IMR-90 (cell line): ENCODE results near the gene PARP2. TPM values are rescaled to one million over a fixed set of nuclear protein-coding genes. Genes with fewer than 3 reads are reported as not detected.

Experiments used
- ATAC-seq: fragments of 200-7000 bp; cut with Tn5 transposase; 2 replicates; pipeline ENCODE4 v1.9.1; 2020; ENCODE audit warnings: low read depth, mild to moderate bottlenecking, moderate library complexity
- BruUV-seq: library from RNA; stranded (reverse); fragments of 400-500 nt; replicated peaks from 2 replicates; lab custom pipeline; 2021; lab: Mats Ljungman, UMichigan
- CTCF ChIA-PET: fragments of 300-600 bp; formaldehyde crosslinking; extraction: SDS; loops from one replicate; lab custom pipeline; 2021; ENCODE audit warnings: antibody characterized with exemption; lab: Yijun Ruan, JAX
- POLR2A ChIA-PET: fragments of 300-600 bp; sonication (Branson Sonifier 250); formaldehyde crosslinking; loops from one replicate; lab custom pipeline; 2022; ENCODE audit warnings: antibody characterized with exemption; ENCODE audit not compliant: unreplicated experiment; lab: Charles Lee
- DNase-seq: peaks from one replicate; pipeline ENCODE4 v3.0.0; 2013
- H2AFZ ChIP-seq: replicated peaks from 2 replicates; pipeline ENCODE3; 2013; ENCODE audit warnings: low read length, mild to moderate bottlenecking; ENCODE audit not compliant: poor library complexity
- H2AK5ac ChIP-seq: 2 replicates; pipeline ENCODE4 v1.6.1; 2013; ENCODE audit warnings: low read depth, low read length, inconsistent platforms
- H2AK9ac ChIP-seq: replicated peaks from 2 replicates; pipeline ENCODE3; 2013; ENCODE audit warnings: mild to moderate bottlenecking, low read depth, low read length, moderate library complexity; ENCODE audit not compliant: poor library complexity
- H2BK120ac ChIP-seq: 2 replicates; pipeline ENCODE4 v1.6.1; 2013; ENCODE audit warnings: low read depth, low read length, inconsistent platforms
- H2BK15ac ChIP-seq: 3 replicates; pipeline ENCODE4 v1.6.1; 2013; ENCODE audit warnings: low read depth, low read length, inconsistent platforms
- H2BK20ac ChIP-seq: 2 replicates; pipeline ENCODE4 v1.6.1; 2013; ENCODE audit warnings: low read depth, mild to moderate bottlenecking, inconsistent platforms, low read length, moderate library complexity
- H2BK5ac ChIP-seq: 2 replicates; pipeline ENCODE4 v1.6.1; 2013; ENCODE audit warnings: mild to moderate bottlenecking, low read depth, low read length, inconsistent platforms; ENCODE audit not compliant: poor library complexity, severe bottlenecking
- H3K14ac ChIP-seq: replicated peaks from 2 replicates; pipeline ENCODE4 v1.6.1; 2013; ENCODE audit warnings: low read depth, low read length, inconsistent platforms
- H3K18ac ChIP-seq: 2 replicates; pipeline ENCODE4 v1.6.1; 2013; ENCODE audit warnings: low read depth, low read length, control low read depth
- H3K23ac ChIP-seq: 2 replicates; pipeline ENCODE4 v1.6.1; 2013; ENCODE audit warnings: low read depth, low read length, inconsistent platforms
- H3K27ac ChIP-seq: 2 replicates; pipeline ENCODE4 v1.5.1; 2013; ENCODE audit warnings: mild to moderate bottlenecking, control low read depth, low read length; ENCODE audit not compliant: insufficient read depth
- H3K27me3 ChIP-seq: 2 replicates; pipeline ENCODE4 v1.6.1; 2013; ENCODE audit warnings: low read length; ENCODE audit not compliant: control insufficient read depth, insufficient read depth
- H3K36me3 ChIP-seq: 2 replicates; pipeline ENCODE4 v1.6.1; 2013; ENCODE audit warnings: low read length, mixed read lengths; ENCODE audit not compliant: control insufficient read depth, insufficient read depth
- H3K4ac ChIP-seq: 2 replicates; pipeline ENCODE4 v1.6.1; 2013; ENCODE audit warnings: low read depth, low read length, inconsistent platforms
- H3K4me1 ChIP-seq: 2 replicates; pipeline ENCODE4 v1.6.1; 2013; ENCODE audit warnings: low read length, mixed read lengths; ENCODE audit not compliant: control insufficient read depth, insufficient read depth
- H3K4me2 ChIP-seq: 2 replicates; pipeline ENCODE4 v1.6.1; 2013; ENCODE audit warnings: low read depth, mild to moderate bottlenecking, control low read depth, low read length, moderate library complexity
- H3K4me3 ChIP-seq: 2 replicates; pipeline ENCODE4 v1.5.1; 2013; ENCODE audit warnings: low read depth, mild to moderate bottlenecking, control low read depth, low read length, moderate library complexity; ENCODE audit not compliant: insufficient read depth
- H3K56ac ChIP-seq: 2 replicates; pipeline ENCODE4 v1.6.1; 2013; ENCODE audit warnings: low read length, inconsistent platforms; ENCODE audit not compliant: insufficient read depth; ENCODE audit errors: extremely low read depth
- H3K79me1 ChIP-seq, 2 experiments: 2 replicates each; pipeline ENCODE4 v1.6.1; 2013; ENCODE audit warnings: low read length in 2 of 2, inconsistent platforms in 1 of 2, low read depth in 1 of 2
- H3K9ac ChIP-seq: 2 replicates; pipeline ENCODE4 v1.6.1; 2013; ENCODE audit warnings: low read depth, low read length, control low read depth
- H3K9me1 ChIP-seq: 2 replicates; pipeline ENCODE4 v1.6.1; 2013; ENCODE audit warnings: low read length, inconsistent platforms; ENCODE audit not compliant: insufficient read depth
- H3K9me3 ChIP-seq: 2 replicates; pipeline ENCODE4 v1.6.1; 2013; ENCODE audit warnings: low read length; ENCODE audit not compliant: control insufficient read depth, insufficient read depth
- H4K20me1 ChIP-seq: 2 replicates; pipeline ENCODE4 v1.6.1; 2013; ENCODE audit warnings: low read length, inconsistent platforms; ENCODE audit not compliant: insufficient read depth
- H4K5ac ChIP-seq: 2 replicates; pipeline ENCODE4 v1.6.1; 2013; ENCODE audit warnings: mild to moderate bottlenecking, low read depth, low read length, control low read depth
- H4K8ac ChIP-seq, 2 experiments: 2 replicates each; pipeline ENCODE4 v1.6.1; 2013; ENCODE audit warnings: low read depth in 2 of 2, low read length in 2 of 2, control low read depth in 1 of 2, inconsistent platforms in 1 of 2
- H4K91ac ChIP-seq: 2 replicates; pipeline ENCODE4 v1.6.1; 2013; ENCODE audit warnings: low read depth, low read length, inconsistent platforms; ENCODE audit not compliant: insufficient read depth
- BHLHE40 ChIP-seq: fragments of 150-350 bp; IDR thresholded peaks from 2 replicates; pipeline ENCODE4 v1.6.1; 2016; ENCODE audit warnings: mild to moderate bottlenecking, low read depth, low read length
- CEBPB ChIP-seq: IDR thresholded peaks from 2 replicates; pipeline ENCODE4 v1.6.1; 2012; ENCODE audit warnings: low read depth, low read length, improper control_type of control experiment
- CHD1 ChIP-seq: IDR thresholded peaks from 2 replicates; pipeline ENCODE4 v1.6.1; 2012; ENCODE audit warnings: low read depth, low read length, improper control_type of control experiment
- MAFK ChIP-seq: IDR thresholded peaks from 2 replicates; pipeline ENCODE4 v1.6.1; 2012; ENCODE audit warnings: low read depth, low read length, improper control_type of control experiment
- MXI1 ChIP-seq: IDR thresholded peaks from 2 replicates; pipeline ENCODE4 v1.6.1; 2012; ENCODE audit warnings: low read depth, mild to moderate bottlenecking, low read length, moderate library complexity, borderline replicate concordance
- POLR2A ChIP-seq: IDR thresholded peaks from 2 replicates; pipeline ENCODE4 v1.6.1; 2012; ENCODE audit warnings: mild to moderate bottlenecking, low read depth, low read length
- RCOR1 ChIP-seq: IDR thresholded peaks from 2 replicates; pipeline ENCODE4 v1.6.1; 2012; ENCODE audit warnings: mild to moderate bottlenecking, low read length, improper control_type of control experiment; ENCODE audit not compliant: insufficient replicate concordance
- RFX5 ChIP-seq: IDR thresholded peaks from 2 replicates; pipeline ENCODE4 v1.8.0; 2012; ENCODE audit warnings: low read depth, mild to moderate bottlenecking, low read length, moderate library complexity
- SMC3 ChIP-seq: fragments of 150-350 bp; IDR thresholded peaks from 2 replicates; pipeline ENCODE4 v1.6.1; 2016; ENCODE audit warnings: low read depth, mild to moderate bottlenecking, antibody characterized with exemption, low read length, moderate library complexity
- WGBS, 2 experiments: methylation state at CpG; one replicate each; pipeline versions ENCODE4 v1.1.5 to v1.1.7; 2013; ENCODE audit warnings: missing lambda C conversion rate in 2 of 2; ENCODE audit not compliant: insufficient read length in 1 of 2; ENCODE audit errors: extremely low coverage in 2 of 2; 5-methylcytosine and 5-hydroxymethylcytosine counted together
- dilution Hi-C: fragments of 300-500 bp; cut with HindIII; formaldehyde crosslinking; loops from one replicate; pipeline ENCODE4 v1.14.3; 2018; ENCODE audit warnings: low sequenced_read_pairs; ENCODE audit not compliant: unreplicated experiment
- in situ Hi-C: fragments of 300-500 bp; cut with MboI; formaldehyde crosslinking; loops from 3 replicates; pipeline ENCODE4 v1.14.3; 2019; ENCODE audit warnings: low sequenced_read_pairs, inconsistent platforms, mixed read lengths
- intact Hi-C: fragments of 100-400 bp; cut with micrococcal nuclease; formaldehyde crosslinking; loops from 2 replicates; pipeline ENCODE4 v1.10.0; 2022
- polyA plus RNA-seq, 3 experiments: library from polyadenylated mRNA; depleted of rRNA; stranded (reverse); fragments of >200 nt; gene quantifications; 2 replicates each; pipeline ENCODE4 v1.2.3, GENCODE V29; 2012; ENCODE audit warnings: low replicate concordance in 1 of 3
- total RNA-seq: library from RNA; depleted of rRNA; stranded (reverse); fragments of >200 nt; gene quantifications from 2 replicates; pipeline ENCODE4 v1.2.3, GENCODE V29; 2012
- TF ChIP-seq, protein P1 (sequence below): fragments of 150-350 bp; IDR thresholded peaks from 2 replicates; pipeline ENCODE4 v1.6.1; 2017; ENCODE audit warnings: mild to moderate bottlenecking, antibody characterized with exemption, low read length, low read depth
- TF ChIP-seq, protein P2 (sequence below): conservative IDR thresholded peaks from 2 replicates; pipeline ENCODE4 v1.5.1; 2012; ENCODE audit warnings: mild to moderate bottlenecking, low read depth, low read length, improper control_type of control experiment

Gene PARP2
- total and polyA plus RNA-seq, 2 of the 4 experiments (the other 2 are of a cell fraction): 11.7 to 19.1 TPM

DNA sequence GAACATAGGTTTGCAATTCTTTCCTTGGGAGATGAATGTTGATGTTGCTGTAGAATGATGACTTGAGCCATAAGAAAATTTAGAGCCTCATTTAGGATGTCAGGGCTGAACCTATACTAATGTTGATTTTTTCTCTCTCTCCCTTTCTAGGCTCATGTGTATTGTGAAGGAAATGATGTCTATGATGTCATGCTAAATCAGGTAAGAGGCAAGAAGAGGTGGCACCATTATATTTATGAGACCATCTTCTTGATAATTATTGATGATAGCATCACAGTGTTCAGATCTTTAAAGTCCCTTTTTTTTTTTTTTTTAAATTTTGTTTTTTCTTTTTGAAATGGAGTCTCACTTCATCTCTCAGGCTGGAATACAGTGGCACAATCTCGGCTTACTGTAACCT lies 3.3 kb downstream of the PARP2 start:
- Histone ChIP-seq H3K4ac (no peak overlapping the region), H3K27ac (no peak overlapping the region)
- no TSS peak for BruUV-seq

More for the DNA sequence above, 3.3 kb downstream of the PARP2 start:
- intact Hi-C loops (no loop called here), in situ Hi-C loops (loop anchor here (25.0 kb wide), 2 partner anchors 641 to 741 kb away; partner anchors contain the start of genes METTL17, SLC39A2 and ZNF219), dilution Hi-C loops (no loop called here)
- no peak overlapping the region for H2BK5ac ChIP-seq
- POLR2A ChIA-PET: no interaction called here
- no peaks in the 10 kb centered on the region for H3K27me3 ChIP-seq
- no peak overlapping the region for H2BK20ac ChIP-seq
- no peaks in the 10 kb centered on the region for H3K9me3 ChIP-seq
- no peaks in the 10 kb centered on the region for H3K4me1 ChIP-seq
- no peak overlapping the region for H3K14ac ChIP-seq
- CTCF ChIA-PET: no interaction called here
- H2AK9ac ChIP-seq: no peak overlapping the region
- no peak overlapping the region for H2AFZ ChIP-seq
- no peak for DNase-seq
- no peak overlapping the region for H3K4me3 ChIP-seq
- H4K20me1 ChIP-seq: peaks cover 3% of the 10 kb centered on the region; the same call in 1 of the 2 replicates
- ATAC-seq: no peak
- no peaks in the 10 kb centered on the region for H3K9me1 ChIP-seq
- H3K36me3 ChIP-seq: peaks cover 19% of the 10 kb centered on the region
- H3K9ac ChIP-seq: no peak overlapping the region
- H3K4me2 ChIP-seq: no peak overlapping the region
- H2BK15ac ChIP-seq: no peak overlapping the region
- H2BK120ac ChIP-seq: no peak overlapping the region
- no CpG with 5 or more reads among the region's 1 CpG for WGBS, 2 experiments
- H2AK5ac ChIP-seq: no peak overlapping the region
- no peak overlapping the region for H3K56ac ChIP-seq
- H3K18ac ChIP-seq: no peak overlapping the region
- H3K23ac ChIP-seq: no peak overlapping the region
- no peak overlapping the region for H4K5ac ChIP-seq
- H3K79me1 ChIP-seq: peaks cover 3 to 14% of the 10 kb centered on the region in 2 experiments; a peak in 2 of 4 replicates
- H4K8ac ChIP-seq: no peak overlapping the region
- TF ChIP-seq MXI1: no peak
- no peak for TF ChIP-seq SMC3
- TF ChIP-seq MAFK: no peak
- no peak for TF ChIP-seq BHLHE40
- TF ChIP-seq POLR2A: no peak
- TF ChIP-seq RFX5: no peak
- no peak for TF ChIP-seq CHD1
- TF ChIP-seq, protein P1, sequence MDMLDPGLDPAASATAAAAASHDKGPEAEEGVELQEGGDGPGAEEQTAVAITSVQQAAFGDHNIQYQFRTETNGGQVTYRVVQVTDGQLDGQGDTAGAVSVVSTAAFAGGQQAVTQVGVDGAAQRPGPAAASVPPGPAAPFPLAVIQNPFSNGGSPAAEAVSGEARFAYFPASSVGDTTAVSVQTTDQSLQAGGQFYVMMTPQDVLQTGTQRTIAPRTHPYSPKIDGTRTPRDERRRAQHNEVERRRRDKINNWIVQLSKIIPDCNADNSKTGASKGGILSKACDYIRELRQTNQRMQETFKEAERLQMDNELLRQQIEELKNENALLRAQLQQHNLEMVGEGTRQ: no peak
- TF ChIP-seq, protein P2, sequence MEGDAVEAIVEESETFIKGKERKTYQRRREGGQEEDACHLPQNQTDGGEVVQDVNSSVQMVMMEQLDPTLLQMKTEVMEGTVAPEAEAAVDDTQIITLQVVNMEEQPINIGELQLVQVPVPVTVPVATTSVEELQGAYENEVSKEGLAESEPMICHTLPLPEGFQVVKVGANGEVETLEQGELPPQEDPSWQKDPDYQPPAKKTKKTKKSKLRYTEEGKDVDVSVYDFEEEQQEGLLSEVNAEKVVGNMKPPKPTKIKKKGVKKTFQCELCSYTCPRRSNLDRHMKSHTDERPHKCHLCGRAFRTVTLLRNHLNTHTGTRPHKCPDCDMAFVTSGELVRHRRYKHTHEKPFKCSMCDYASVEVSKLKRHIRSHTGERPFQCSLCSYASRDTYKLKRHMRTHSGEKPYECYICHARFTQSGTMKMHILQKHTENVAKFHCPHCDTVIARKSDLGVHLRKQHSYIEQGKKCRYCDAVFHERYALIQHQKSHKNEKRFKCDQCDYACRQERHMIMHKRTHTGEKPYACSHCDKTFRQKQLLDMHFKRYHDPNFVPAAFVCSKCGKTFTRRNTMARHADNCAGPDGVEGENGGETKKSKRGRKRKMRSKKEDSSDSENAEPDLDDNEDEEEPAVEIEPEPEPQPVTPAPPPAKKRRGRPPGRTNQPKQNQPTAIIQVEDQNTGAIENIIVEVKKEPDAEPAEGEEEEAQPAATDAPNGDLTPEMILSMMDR: no peak
- no peak for TF ChIP-seq RCOR1
- TF ChIP-seq CEBPB: no peak
- no peak overlapping the region for H4K91ac ChIP-seq
